GM18873 (cell line): ENCODE data around the gene TUBB3.
"Not testable (repeated sequence)": the region's sequence is repeated elsewhere in the genome, so short reads cannot be mapped to it uniquely, and the experiment has no call there.

Experiments used
- ATAC-seq: cut with Tn5 transposase; IDR thresholded peaks from one replicate; pipeline ENCODE4 v1.9.1; 2021; ENCODE audit warnings: mild to moderate bottlenecking, moderate library complexity, moderate number of reproducible peaks; ENCODE audit not compliant: unreplicated experiment, low FRiP score

TUBB3 gene

DNA sequence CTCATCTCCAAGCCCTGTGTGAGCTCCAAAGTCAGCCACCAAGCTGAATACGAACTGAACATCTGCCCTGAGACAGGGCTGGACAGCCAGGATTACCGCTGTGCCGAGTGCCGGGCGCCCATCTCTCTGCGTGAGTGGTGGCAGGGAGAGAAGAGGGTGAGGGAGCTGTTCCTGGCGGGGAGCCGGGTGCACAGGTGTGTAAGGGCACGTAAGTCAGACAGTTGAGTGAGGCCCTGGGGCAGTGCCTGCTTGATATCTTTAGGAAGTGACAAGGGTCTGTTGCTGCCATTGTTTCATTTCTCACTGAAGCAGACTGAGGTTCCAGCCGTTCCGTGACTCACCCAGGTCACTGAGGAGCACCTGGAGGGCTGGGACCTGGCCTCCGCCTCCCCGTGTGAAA is 37.8 kb downstream of the TUBB3 start:
- no peak for ATAC-seq

DNA sequence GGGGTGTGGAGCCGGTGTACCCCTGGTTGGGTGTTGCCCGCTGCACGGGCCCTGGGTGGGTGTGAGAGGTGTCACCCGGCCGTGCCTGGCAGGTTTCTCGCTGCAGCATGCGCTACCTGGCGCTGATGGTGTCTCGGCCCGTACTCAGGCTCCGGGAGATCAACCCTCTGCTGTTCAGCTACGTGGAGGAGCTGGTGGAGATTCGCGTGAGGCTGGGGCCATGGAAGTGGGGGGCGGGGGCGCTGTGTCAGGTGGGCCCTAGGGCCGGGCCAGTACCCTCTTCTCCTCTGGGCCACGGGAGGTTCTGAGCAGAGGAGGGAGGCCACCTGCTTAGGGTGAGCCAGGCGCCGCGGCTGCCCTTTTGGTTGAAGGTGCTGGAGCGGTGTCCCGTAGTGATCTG is 38.8 kb downstream of the TUBB3 start:
- no peak for ATAC-seq

DNA sequence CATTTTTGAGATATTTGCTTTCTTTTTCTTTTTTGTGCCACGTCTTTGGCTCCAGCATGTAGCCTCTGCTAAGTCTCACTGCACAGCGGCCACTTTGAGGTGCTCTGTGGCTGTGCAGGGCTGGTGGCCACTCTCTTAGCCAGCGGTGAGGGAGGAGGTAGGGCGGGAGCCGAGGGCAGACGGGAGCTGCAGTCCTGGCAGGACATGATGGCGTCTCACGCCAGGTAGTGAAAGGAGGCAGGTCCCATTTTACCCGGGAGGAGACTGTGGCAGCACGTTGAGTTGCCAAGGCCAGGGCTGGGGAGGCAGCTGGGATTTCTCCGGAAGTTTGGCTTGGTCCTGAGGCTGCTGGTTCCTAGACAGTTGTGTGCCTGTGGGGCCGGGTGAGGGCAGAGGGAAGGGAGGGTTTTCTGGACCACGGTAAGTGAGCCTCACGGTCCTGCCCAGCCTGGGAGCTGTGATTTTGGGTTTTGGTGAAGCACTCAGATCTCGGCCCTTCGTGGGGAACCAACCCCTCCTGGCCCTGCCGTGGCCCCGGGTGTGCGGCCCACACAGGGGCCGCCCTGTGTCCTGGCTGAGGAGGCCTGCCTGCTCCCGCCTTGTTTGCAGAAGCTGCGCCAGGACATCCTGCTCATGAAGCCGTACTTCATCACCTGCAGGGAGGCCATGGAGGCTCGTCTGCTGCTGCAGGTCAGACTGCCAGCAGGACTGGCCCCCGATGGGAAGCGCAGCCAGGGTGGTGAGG is 39.8 kb downstream of the TUBB3 start:
- no peak for ATAC-seq

DNA sequence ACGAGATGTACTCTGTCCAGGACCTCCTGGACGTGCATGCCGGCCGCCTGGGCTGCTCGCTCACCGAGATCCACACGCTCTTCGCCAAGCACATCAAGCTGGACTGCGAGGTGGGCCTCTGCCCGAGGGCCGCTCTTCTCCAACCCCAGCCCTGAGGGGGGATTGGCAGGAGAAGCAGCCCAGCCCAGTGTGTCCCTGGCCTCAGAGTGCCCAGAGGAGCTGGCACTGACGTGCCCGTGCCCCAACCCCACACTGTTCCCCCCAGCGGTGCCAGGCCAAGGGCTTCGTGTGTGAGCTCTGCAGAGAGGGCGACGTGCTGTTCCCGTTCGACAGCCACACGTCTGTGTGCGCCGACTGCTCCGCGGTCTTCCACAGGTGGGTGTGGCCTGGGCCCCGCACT is 41.1 kb downstream of the TUBB3 start:
- ATAC-seq = no peak

DNA sequence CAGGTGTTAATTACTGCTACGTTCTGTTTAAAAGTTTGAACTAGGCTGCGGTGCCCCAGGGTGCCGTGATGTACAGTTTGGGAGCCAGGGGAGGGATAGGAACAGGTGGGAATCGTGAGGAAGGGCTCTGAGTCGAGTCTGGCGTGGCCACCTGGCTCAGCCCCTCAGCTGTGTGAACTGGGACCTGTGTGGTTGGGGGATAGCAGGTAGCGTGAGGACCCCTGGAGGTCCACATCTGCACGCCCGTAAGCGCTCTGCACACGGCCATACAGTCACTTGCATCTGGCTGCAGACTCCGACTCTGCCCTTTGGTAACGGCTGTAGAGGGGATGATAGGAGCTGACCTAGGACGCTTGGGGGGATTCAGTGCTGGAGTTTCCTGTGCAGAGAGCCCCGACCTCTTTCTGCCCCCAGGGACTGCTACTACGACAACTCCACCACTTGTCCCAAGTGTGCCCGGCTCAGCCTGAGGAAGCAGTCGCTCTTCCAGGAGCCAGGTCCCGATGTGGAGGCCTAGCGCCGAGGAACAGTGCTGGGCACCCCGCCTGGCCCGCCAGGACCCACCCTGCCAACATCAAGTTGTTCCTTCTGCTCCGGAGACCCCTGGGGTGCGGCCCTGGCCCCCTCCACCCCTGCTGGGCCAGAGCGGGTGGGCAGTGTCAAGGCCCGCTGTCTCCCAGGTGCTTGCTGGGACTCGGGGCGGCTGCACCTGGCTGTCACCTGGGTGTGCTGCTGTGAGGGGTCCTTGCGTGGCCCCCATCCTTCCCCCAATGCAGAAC is 42.5 kb downstream of the TUBB3 start:
- no peak for ATAC-seq

DNA sequence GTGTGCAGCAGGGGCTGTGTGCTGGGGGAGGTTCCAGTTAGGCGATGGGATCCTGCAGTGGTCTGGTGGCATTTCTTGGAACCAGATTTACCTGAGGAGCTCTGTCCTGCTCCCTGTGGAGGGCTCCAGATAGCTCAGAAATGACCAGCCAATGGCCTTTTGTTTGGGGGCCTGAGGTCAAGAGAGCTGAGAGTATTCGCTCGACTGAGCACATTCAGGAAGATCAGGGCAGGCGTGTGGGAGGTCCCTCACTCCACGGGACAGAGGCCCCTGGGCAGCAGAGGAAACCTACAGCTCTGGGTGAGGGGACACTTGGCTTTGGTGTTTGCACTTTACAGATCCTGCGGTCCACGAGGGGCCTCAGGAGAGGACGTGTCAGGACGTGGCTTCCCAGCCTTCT is 43.6 kb downstream of the TUBB3 start:
- no peak for ATAC-seq

DNA sequence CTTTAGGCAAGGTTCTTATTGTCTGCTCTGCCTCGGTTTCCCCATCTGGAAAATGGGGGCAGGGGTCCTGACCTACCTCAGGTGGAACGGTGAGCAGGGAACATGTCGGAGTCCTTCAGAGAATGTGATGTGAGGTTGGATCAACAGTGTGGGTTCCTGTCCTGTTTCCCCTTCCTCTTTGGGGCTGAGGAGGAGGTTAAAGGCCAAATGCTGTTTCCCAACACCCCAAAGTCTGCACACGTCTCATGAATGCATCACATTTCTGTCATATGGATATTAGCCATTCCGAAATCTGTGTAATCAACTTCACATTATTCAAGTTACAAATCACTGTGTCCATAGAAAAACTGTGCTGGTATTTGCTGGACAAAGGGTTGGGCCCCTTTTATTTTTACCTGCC is 44.3 kb downstream of the TUBB3 start:
- not testable (repeated sequence) for ATAC-seq

DNA sequence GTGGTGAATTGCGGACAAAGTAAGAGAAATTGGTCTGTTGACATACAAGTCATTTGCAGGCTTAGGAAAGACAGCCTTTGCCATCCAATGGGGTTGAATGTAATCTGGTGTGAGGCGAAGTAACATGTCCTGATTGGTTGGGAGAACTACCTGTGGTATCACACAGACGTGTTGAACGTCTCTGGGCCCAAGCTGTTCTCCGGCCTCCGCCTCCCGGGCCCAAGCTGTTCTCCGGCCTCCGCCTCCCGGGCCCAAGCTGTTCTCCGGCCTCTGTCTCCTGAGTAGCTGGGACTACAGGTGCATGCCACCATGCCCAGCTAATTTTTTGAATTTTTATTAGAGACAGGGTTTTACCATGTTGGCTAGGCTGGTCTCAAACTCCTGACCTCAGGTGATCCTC is 44.9 kb downstream of the TUBB3 start:
- not testable (repeated sequence) for ATAC-seq

DNA sequence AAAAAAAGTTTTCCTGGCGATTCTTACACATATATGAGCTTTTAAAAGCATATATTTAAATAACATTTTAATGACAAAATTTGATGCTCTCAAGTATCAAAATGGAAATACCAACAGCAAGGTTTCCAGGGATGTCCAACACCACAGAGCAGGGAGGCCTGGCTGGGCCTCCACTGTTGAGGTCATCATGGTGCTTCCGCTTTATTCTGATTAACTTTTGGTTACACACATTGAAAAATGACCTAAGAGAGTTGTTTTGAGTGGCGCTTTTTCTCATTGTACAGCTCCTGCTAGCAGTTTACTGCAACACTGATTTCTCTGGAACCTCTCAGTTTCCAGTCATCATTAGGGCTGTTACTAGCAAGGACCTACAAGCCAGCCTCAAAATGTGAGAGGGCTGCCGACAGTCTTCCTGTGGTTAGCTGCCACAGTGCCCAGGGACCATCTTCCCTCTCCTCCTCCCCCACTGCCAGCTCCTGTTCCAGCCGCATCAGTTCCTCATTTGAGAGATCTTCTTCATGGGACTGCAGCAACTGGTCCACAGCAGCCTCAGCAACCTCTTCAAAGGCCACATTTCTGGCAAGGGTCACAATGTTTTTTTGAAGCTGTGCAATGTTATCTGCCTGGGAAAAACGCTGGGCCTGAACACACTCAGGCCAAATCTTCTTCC is 46.7 kb downstream of the TUBB3 start:
- no peak for ATAC-seq

DNA sequence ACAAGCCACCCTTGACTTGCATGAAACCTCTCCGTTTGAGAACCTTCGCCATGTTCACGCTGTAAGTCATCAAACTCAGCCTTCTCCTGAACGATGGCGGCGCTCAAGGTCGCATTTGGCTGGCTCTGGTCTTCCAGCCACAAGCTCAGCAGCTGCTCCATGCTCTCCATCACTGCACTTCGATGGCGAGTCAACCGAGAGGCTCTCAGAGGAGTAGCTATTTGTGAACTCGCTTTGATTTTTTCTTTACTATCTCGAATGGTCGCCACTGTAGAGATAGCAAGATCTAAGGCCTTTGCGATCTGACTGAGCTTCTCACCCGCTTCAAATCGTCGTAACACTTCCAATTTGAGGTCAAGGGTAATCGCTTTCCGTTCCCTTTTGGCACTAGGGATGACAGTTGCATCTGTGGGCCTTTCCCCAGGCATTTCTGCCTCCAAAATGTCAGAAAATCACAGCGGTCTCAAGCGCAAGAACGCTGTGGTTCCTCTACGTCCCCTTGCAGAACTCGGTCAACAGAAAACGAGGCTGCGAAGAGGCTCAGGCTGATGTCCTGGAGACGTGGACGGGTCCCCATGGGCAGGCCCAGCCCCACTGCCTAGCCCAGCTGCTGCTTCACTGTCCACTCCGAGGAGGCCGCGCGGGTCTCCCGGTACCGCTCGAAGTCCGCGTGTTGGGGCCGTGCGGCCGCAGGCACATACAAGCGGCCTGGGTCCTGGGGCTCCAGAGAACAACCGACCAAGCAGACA is 48.5 kb downstream of the TUBB3 start:
- no peak for ATAC-seq

DNA sequence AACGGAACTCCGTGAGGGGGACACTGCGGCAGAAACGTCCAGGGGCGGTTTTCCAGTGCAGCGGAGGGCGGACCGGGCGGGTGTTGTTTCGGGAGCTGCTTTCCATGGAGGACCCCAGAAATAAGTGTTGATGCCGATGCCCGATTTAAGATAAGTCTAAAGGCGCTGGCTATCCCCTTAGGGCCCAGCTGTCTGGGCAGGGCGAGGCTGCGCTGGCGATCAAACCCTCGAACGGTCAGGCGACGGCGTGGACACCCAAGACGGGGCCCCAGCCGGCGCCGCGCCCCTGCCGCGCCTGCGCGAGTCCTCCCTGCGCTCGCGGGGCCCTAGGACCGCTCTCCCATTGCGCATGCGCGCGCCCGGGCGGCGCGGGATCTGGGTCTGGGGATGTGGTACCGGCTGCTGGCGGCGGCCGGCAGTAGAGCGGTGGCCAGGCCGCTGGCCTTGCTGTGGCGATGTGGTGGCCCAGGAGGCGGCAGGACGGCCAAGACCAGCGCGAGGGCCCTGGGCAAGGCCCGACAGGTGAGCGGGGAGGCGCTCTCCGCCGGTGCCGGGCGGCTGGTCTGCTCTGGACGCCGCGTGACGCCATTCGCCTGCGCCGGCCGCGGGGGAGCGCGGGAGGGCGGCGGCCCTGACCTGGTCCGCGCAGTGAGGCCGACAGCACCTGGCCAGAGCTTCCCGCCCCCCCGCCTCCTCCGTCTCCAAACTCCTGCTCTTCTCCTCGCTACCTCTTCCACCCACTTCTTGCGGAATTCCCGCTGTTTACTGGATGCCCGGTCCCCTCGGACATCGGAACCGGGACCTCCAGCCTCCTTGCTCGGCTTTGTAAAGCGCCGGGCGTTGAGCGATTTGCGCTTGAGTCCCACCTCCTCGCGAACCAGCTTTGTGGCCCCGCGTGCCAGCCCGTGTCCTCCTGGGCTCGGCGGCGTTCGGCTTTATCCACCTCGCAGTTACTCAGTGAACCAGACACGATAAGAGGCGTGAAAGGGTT is 49.4 kb downstream of the TUBB3 start:
- peak; percentile 64 for ATAC-seq

DNA sequence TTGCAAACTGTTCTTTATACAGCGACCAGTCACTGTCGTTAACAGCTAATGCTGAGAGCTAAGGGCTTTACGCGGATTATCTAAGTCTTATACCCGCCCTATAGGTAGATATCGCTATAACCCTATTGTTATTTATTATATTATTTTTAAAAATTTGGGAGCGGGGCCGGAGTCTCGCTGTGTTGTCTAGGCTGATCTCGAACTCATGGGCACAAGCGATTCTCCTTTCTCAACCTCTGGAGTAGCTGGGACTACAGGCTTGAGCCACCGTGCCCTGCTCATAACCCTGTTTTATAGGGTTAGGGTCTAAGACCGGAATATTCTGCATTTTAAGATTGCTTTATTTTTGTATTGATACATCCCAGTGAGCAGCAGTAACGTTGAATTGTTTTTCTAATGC is 50.1 kb downstream of the TUBB3 start:
- ATAC-seq = no peak

DNA sequence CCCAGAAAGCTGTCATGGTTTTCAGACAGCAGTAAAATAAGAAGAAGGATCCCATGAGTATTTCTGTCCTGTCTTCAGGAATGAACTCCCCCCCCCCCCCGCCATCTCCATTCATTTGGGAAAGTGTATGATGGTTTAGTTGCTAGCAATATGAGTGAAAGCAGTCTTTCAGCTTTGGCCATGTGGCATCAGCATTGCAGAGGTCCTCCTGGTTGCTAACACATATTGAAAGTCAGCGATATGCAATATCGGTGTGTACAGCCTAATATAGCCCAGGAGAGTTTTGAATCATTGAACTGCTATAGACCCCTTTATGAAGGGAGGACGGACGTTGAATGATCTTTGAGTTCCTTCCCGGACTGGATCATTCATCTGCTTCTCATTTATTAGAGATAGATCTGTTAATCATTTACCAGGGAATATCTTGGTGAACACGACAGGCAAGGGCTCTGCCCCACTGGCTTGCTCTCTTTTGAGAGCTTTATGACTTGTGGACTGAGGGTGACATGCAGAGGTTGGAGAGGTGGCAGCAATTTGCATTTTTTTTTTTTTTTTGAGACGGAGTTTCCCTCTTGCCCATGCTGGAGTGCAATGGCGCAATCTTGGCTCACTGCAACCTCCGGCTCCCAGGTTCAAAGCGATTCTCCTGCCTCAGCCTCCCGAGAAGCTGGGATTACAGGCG is 50.7 kb downstream of the TUBB3 start:
- ATAC-seq = no peak

DNA sequence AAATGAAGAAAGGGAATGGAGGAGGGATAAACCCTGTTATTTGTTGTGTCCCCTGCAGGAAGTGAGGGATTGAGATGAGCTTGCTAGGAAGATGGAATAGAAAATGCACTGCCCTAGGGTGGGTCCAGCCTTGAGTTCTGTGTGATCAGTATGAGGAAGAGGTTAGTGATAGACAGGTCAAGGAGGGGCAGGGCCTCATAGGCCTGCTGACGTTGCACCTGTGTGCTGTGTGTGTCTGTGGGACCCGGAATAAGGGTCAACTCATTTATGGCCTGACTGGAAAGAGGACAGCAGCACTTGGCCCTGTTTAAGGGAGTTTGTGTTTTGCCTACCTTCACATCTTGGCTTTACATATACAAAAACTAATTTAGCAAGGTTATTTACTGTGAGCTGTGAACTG is 51.7 kb downstream of the TUBB3 start:
- no peak for ATAC-seq

DNA sequence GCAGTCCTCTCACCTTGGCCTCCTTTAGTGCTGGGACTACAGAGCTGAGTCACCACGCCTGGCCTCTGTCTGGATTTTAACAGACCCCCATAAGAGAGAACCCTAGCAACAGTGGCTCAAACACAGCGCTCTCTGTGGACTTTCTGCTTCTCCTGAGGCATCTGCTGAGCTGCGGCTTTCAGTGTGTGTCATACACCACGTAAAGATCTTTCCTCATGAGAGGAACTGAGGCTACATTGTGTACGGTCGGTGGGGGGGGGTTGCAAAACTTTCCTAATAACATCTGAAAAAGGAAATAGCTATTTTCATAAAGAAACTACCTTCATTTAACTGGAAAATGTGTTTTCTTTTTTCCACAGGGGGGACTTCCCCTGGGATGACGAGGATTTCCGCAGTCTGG is 58.3 kb downstream of the TUBB3 start:
- ATAC-seq = peak; percentile 51

DNA sequence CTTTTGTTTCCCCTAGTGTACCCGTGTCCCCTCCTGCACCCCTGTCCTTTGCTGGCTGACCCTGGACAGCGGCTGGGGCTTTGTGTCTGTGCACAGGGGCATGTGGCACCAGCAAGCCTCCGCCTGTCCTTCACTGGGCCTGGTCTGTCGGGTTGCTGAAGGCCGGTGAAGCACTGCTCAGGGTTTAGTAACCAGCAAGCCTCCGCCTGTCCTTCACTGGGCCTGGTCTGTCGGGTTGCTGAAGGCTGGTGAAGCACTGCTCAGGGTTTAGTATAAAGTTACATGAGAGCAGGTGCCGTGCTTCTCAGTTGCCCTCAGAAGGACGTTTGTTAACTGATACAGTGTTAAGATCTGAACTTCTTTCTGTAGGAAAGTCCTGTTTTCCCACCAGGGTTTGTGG is 59.2 kb downstream of the TUBB3 start:
- ATAC-seq = no peak

DNA sequence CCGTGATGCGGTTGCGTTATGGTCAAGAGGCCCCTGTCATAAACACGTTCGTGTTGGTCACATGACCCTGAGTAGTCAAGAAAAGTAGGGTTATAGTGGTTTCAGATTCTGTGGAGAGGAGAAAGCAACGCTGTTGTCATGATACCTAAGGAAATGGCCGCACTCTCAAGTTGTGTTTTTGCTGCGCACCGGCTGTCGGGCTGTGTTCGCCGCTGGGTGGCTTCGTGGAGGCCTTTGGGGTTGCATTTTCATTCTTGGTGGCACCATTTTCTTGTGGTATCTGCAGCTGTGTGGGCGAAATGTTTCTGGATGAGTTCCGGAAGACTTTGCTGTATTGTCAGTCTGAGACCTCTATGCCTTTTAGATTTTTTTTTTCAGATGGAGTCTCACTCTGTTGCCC is 60.4 kb downstream of the TUBB3 start:
- no peak for ATAC-seq

DNA sequence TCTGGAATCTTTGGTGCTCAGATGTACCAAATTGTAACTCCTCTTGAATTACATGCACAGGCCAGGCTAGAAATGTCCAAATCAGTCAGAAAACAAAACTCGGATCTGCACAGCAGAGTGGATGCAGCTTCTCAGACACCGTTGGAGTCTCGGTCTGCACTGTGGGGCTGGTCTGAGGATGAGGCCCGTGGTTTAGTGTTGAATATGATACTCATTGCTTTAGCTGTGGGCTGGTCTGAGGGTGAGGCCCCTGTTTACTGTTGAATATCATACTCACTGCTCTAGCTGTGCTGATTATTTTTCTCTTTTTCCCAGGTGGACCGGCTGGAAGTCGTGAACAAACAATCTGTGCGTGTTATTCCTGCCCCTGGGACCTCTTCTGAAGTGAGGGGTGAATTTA is 61.1 kb downstream of the TUBB3 start:
- no peak for ATAC-seq

DNA sequence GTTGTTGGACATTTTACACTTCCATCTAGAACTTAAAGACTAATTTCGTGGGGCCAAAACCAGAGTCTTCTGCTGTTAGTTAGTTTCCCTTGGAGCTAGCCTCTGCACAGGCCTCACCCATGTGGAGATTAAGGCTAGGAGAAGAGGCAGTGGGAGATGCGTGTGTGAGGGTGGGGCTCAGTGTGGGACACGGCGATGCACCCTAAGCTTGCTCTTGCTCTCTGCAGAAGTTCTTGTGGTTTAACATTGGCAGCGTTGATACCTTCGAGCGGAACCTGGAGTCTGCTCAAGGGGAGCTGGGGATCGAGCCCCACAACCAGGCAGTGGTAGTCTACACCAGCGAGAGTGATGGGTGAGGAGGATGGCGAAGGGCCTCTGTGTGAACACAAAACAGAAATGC is 62.1 kb downstream of the TUBB3 start:
- ATAC-seq = no peak
